NB4 (cell line): Measurements from ENCODE around the gene SHANK2.
"Not testable (repeated sequence)": the region's sequence is repeated elsewhere in the genome, so short reads cannot be mapped to it uniquely, and the experiment has no call there.

ENCODE experiments used
- DNase-seq: peaks from one replicate; pipeline ENCODE4 v3.0.0; 2010; ENCODE audit warnings: low read depth
- H3K4me3 ChIP-seq: one replicate; pipeline ENCODE4 v1.5.1; 2011; ENCODE audit warnings: mild to moderate bottlenecking, low read depth, low read length, moderate library complexity
- CTCF ChIP-seq: IDR thresholded peaks from one replicate; pipeline ENCODE4 v1.5.1; 2012; ENCODE audit warnings: low read depth, low read length
- MAX ChIP-seq: IDR thresholded peaks from 2 replicates; pipeline ENCODE4 v1.6.1; 2011; ENCODE audit warnings: low read depth, low read length
- MYC ChIP-seq: IDR thresholded peaks from 2 replicates; pipeline ENCODE4 v1.6.1; 2011; ENCODE audit warnings: low read depth, low read length
- POLR2A ChIP-seq: IDR thresholded peaks from 2 replicates; pipeline ENCODE4 v1.6.1; 2011; ENCODE audit warnings: mild to moderate bottlenecking; ENCODE audit not compliant: insufficient read length; ENCODE audit errors: extremely low read depth

Gene SHANK2

DNA sequence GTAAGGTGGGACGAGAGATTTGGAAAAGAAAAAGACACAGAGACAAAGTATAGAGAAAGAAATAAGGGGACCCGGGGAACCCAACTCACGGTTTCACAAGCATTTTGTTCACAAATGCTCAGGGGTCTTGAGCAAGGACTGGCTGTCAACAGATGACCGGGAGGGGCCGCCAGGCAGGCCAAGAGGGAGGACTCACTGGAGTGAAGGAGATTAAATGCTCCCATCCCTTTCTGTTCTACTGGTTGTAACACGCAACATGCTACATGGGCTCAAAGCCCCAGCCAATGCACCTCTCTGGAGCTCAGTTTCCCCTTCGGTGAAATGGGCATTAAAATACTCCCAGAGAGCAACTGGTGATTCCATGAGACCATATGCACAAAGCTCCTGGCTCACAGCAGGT, 13.4 kb downstream of the SHANK2 start:
- H3K4me3 ChIP-seq: no peak overlapping the region
- no peak for TF ChIP-seq MYC
- DNase-seq: no peak

DNA sequence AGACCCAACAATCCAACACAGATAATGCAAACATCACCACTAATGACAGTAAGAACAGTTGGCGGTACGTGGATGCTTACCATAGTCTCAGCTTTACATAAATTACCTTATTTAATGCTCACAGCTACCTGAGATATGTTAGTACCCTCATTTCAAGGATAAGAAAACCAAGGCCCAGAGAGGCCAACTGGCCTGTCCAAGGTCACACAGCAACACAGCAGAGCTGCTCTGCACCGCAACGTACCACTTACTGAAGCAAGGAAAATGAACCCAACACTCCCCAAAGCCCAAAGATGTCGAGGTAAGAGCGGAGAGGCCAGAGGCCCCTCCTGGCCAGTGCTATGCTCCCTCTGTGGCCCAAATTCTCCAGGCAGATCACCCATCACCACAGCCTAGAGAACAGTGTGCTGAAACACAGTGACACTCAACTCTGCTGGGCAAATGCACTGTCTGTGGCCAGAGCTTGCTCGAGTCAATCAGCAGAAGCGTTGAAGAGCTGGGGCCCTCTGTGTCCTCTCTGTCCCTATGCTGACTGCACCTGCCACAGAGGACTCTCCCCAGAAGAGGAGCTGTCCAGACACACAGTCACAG, 14.0 kb downstream of the SHANK2 start:
- DNase-seq: no peak
- TF ChIP-seq POLR2A: no peak
- no peak for TF ChIP-seq CTCF
- no peak for TF ChIP-seq MAX
- TF ChIP-seq MYC: no peak
- no peak overlapping the region for H3K4me3 ChIP-seq

DNA sequence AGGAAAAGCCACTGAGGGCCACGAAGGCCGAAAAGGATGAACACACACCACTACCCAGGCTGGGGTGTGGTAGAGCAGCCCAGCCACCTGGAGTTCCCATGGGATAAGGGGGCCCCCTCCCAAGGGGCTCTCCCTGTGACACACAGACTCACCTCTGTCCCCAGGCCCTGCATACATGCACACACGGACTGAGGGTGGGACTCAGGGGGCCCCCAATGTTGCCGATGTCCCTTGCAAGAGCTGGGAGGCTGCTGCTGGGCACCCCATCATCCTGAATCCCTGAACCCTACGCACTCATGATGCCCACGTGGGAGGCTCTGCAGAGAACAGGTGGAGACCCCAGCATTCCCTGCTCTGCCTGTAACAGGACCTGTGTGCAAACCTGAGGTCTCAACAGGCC, 14.5 kb downstream of the SHANK2 start:
- DNase-seq: no peak
- no peak for TF ChIP-seq MYC
- TF ChIP-seq MAX: no peak
- TF ChIP-seq CTCF: no peak
- TF ChIP-seq POLR2A: no peak
- no peak overlapping the region for H3K4me3 ChIP-seq

GRCh38 chr11:71236836-71237475, 15.4 kb downstream of the SHANK2 start:
- no peak overlapping the region for H3K4me3 ChIP-seq
- TF ChIP-seq CTCF: no peak
- TF ChIP-seq MAX: no peak
- no peak for TF ChIP-seq POLR2A
- TF ChIP-seq MYC: no peak
- no peak for DNase-seq

DNA sequence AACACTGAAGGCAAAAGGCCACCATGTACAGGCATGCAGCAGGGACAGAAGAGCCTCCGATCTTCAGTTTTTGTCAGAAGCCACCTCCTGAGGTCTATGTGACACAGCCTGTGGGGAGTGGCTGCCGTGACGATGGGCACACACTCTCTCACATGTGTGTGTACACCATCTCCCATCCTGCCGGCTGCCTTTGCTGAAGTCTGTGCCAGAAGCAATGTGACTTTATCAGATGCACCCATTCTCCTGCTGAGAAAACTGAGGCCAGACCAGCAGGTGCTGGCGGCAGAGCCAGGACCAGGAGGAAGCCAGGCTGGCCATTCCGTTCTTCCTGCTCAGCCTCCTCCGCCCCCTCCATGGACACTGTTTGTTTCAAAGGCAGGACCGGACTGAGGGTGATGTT, 16.7 kb downstream of the SHANK2 start:
- no peak for DNase-seq
- no peak for TF ChIP-seq MAX
- no peak for TF ChIP-seq MYC
- no peak for TF ChIP-seq POLR2A
- H3K4me3 ChIP-seq: no peak overlapping the region

- DNase-seq, H3K4me3 ChIP-seq: not testable (repeated sequence)
Observed at GRCh38 chr11:71233896-71234852, 18.2 kb downstream of the SHANK2 start.

DNA sequence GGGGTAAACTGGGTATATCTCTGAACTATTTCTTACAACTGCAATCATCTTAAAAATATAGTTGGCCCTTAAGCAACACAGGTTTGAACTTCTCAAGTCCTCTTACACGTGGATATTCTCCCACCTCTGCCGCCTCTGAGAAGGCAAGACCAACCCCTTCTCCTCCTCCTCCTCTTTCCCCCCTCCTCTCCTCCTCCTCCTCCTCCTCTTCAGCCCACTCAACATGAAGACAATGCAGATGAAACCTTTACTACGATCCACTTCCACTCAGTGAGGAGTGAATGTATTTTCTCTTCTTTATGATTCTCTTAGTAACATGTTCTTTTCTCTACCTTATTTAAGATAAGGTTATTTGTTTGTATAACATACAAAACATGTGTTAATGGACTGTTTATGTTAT, 20.0 kb downstream of the SHANK2 start:
- no peak overlapping the region for H3K4me3 ChIP-seq
- no peak for DNase-seq
- TF ChIP-seq POLR2A: no peak
- no peak for TF ChIP-seq CTCF
- no peak for TF ChIP-seq MYC
- TF ChIP-seq MAX: no peak
